SIG-M5 treated with dmso at 0.1 percent for 504 hours (cell line): ENCODE results near the gene MXI1.

ENCODE experiments used
- DNase-seq: peaks from one replicate; lab custom pipeline; 2025; ENCODE audit not compliant: unreplicated experiment; lab: John Stamatoyannopoulos, UW

The MXI1 gene

GRCh38 chr10:110274072-110274627 lies 66.7 kb downstream of the MXI1 start:
- peak; percentile 29 for DNase-seq

DNA sequence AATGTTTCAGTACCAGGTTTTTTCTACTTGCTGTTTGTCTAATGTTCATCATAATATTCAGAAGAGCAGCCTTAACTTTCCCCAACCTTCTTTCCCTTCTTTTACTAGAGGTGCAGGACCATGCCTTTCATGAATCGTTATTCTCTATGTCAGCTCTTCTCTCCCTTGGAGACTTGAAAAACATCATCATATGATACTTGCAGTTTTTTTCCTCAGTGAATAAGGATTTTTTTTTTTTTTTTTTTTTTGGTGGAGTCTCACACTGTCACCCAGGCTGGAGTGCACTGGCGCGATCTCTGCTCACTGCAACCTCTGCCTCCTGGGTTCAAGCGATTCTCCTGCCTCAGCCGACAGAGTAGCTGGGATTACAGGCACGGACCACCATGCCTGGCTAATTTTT lies 67.2 kb downstream of the MXI1 start:
- DNase-seq = no peak

GRCh38 chr10:110275128-110275729 lies 67.8 kb downstream of the MXI1 start:
- no peak for DNase-seq

DNA sequence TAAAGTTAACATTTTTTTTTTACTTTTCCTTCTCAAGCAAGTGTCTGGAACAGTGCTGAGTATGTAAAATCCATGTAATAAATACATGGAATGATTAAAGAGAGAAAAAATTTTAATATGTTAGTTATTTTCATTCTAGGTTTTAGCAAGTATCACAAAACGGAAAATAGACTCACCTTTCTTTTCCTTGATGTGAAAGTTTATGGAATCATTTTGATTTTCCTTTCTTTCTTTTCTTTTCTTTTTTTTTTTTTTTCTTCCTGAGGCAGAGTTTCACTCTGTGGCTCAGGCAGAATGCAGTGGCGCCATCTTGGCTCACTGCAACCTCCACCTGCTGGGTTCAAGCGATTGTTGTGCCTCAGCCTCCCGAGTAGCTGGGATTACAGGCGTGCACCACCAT lies 69.2 kb downstream of the MXI1 start:
- DNase-seq = no peak

DNA sequence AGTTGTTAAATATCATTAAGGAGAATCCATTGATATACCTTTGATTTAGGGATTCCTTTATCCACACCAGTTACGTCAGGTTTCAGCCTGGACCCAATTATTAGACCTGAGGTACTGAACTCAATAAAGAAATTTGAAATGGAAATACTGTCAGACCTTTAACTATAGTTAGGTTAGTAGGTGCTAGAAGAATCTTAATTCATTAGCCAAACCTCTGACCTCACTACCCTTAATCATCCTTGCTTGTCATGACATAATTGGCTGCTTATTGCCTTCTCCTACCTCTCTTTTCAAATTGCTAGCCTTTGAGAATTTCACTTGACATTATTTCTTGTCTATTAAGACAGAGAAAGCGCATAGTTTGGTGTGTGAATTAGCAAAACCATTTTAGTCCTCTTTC lies 70.2 kb downstream of the MXI1 start:
- DNase-seq = no peak

DNA sequence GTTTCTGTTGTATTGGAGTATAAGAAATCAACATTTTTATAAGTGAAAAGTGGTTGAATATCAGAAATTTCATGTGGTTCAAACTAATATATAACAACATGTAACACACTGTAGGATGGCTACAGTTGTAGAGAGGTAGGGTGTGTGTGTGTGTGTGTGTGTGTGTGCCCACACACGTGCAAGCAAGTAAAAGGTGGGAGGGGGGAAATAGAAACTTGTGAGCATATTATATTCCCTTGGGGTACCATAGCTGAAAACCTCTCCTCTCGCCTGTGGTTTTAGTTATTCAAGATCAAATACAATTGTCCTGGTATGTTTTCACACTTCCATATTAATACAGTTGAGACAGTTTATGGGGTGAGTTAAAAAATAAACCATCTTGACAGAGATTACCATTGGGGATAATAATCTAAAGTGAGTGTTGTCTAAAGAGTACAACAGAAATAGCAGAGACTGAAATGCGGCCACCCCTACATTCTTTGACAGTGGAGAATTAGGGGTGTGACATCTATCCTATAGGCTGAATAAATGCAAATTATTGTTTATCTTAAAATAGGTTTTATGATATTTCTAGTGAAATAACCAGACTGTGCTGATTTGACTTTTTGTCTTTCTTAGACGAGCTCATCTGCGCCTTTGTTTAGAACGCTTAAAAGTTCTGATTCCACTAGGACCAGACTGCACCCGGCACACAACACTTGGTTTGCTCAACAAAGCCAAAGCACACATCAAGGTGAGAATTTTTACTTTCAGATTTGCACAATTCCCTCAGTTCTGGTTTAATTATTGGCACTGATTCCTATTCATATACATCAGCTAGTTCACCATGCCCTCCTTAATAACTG lies 71.4 kb downstream of the MXI1 start:
- no peak for DNase-seq

GRCh38 chr10:110279407-110279986 lies 72.1 kb downstream of the MXI1 start:
- DNase-seq = peak; percentile 62

GRCh38 chr10:110284262-110284661 lies 76.9 kb downstream of the MXI1 start:
- DNase-seq = no peak

- no peak for DNase-seq
Measured at GRCh38 chr10:110285501-110285900, 78.1 kb downstream of the MXI1 start.

GRCh38 chr10:110286841-110287240 lies 79.4 kb downstream of the MXI1 start:
- no peak for DNase-seq

GRCh38 chr10:110296966-110297365 lies 89.6 kb downstream of the MXI1 start:
- DNase-seq = no peak

GRCh38 chr10:110300486-110300986 lies 93.1 kb downstream of the MXI1 start:
- no peak for DNase-seq

GRCh38 chr10:110303681-110304080 lies 96.3 kb downstream of the MXI1 start:
- DNase-seq = no peak

- no peak for DNase-seq
Measured at GRCh38 chr10:110304394-110304779, 97.0 kb downstream of the MXI1 start.

DNA sequence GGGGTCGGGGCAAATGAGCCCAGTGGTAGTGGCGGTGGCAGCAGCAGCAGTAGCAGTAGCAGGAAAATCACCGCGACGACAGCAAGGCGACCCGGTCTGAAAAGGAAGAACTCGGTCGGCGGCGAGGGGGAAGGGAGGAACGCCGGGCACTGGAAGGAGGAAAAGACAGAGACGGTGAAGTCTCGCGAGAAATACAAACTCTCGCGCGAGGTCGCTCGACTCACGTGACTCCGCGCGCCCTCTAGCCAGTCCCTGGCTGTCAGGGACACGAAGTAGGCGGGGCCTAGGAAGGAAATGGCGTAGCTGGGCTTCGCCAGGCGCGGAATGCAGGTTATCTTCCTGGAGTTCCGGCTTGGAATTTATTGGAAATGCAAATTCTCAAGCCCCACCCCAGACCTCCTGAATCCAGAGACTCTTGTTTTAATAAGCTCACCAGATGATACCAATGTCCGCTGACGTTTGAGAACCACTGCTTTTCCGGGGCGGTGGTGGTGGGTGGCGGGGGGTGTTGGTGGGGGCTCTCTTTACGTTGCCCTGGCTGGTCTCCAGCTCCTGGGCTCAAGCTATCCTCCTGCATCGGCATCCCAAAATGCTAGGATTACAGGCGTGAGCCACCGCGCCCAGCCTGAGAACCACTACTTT lies 97.5 kb downstream of the MXI1 start, which contains the start of gene SMNDC1:
Gene SMNDC1 (minus strand): TSS at position 141 of the 642 bp plus-strand sequence. CDS start 1,333 bp downstream, outside the sequence.
- peak; percentile 92 for DNase-seq

GRCh38 chr10:110305767-110306451 lies 98.5 kb downstream of the MXI1 start:
- peak; percentile 94 for DNase-seq

DNA sequence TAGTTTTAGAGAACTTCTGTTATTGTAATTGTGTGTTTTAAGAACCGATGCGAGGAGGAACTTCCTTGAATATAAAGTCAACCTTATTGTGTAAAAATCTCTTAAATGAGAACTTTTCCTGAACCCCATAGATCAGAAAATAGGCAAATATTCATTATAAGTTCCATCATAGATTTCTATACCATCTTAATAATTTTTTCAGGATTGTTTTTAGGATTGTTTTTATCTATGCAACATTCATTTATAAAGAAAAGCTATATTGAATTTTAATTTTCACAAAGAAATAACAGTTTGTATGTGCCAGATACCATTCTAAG lies 99.0 kb downstream of the MXI1 start:
- no peak for DNase-seq

GRCh38 chr10:110307805-110308204 lies 100.4 kb downstream of the MXI1 start:
- DNase-seq = no peak

- DNase-seq = no peak
Measured at GRCh38 chr10:110310741-110311140, 103.3 kb downstream of the MXI1 start.

GRCh38 chr10:110311357-110311949 lies 104.0 kb downstream of the MXI1 start:
- DNase-seq = peak; percentile 49
